ENCODE data around the gene TBX6. TPM values are rescaled to one million over a fixed set of nuclear protein-coding genes. Genes with fewer than 3 reads are reported as not detected.
"Not testable (repeated sequence)": the region's sequence is repeated elsewhere in the genome, so short reads cannot be mapped to it uniquely, and the experiment has no call there.

Gene TBX6, protein sequence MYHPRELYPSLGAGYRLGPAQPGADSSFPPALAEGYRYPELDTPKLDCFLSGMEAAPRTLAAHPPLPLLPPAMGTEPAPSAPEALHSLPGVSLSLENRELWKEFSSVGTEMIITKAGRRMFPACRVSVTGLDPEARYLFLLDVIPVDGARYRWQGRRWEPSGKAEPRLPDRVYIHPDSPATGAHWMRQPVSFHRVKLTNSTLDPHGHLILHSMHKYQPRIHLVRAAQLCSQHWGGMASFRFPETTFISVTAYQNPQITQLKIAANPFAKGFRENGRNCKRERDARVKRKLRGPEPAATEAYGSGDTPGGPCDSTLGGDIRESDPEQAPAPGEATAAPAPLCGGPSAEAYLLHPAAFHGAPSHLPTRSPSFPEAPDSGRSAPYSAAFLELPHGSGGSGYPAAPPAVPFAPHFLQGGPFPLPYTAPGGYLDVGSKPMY
- polyA plus RNA-seq (ENCODE audit: insufficient read length), result 0.77 TPM

DNA sequence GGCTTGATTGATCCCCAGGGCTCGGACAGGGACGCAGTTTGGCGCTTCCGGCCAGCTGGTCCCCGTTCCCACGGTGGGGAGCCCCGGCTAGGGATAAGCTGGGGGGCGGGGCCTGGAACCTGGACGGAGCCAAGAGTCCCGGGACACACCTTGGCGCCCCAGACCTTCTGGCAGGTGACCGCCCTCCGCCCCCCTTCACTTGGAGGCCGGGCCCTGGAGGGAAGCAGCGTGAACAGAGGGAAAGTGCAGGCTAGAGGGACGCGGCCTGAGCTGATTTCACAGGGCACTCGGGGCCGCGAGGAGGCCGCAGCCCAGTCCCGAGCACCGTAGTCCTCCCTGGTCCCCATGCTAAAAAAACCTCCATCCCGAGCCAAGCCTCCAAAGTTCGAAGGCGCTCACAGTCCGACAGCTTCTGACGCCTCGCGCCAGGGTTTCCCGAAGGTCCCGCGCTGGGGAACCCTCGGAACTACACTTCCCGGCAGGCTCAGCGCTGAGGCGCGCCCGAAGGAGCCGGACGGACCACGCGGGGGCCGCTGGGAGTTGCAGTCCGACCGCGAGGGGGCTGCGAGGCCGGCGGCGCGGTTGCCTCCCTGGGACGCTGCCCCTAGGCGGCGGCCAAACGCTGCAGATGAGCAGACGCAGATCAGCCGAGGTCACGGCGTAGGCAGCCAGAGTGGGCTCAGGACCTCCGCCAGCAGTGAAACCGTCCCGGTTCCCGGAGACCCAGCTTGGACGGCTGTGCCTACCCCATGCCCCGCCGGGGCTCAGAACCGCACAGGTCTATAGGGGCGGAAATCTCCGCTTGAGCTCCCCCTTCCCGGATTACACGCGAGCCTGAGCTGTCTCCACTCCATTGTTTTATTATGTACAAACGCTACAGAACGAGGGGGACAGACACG is at the start of gene TBX6:
Gene TBX6 (minus strand): TSS at position 451 of the 899 bp plus-strand sequence. CDS start 731 bp downstream, outside the sequence.
- DNase-seq, result peak; percentile 94

DNA sequence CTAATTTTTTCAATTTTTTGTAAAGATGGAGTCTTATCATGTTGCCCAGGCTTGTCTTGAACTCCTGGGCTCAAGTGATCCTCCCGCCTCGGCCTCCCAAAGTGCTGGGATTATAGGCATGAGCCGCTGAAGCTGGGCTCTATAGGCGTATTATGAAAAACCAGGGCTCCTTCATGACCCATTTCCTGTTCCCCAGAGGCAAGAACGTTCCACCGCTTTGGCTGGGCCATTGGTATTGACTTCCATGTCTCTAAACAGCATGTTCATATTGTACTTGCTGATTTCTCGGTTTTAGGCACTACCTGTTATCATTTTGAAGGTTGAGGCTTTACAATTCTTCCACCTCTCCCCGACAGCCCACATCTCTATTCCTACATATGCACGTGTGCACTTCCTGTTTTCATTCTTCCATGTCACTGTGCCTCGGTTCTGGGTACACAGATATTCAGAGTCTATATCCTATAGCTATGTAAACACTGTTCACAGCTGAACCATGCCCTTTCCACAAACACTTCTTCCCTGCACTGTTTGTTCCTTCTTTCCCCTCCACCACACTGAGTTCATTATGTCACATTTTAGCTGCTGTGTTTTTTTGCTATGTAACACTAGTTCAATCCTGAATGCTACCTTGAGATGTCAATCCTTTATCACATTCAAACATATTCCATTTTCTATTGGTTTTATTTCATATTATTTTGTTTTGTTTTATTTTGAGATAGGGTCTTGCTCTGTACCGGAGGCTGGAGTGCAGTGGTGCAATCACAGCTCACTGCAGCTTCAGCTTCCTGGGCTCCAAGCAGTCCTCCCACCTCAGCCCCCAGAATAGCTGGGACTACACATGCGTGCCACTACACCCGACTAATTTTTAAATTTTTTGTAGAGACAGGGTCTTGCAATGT is 48.1 kb upstream of the TBX6 start:
- DNase-seq, result no peak

DNA sequence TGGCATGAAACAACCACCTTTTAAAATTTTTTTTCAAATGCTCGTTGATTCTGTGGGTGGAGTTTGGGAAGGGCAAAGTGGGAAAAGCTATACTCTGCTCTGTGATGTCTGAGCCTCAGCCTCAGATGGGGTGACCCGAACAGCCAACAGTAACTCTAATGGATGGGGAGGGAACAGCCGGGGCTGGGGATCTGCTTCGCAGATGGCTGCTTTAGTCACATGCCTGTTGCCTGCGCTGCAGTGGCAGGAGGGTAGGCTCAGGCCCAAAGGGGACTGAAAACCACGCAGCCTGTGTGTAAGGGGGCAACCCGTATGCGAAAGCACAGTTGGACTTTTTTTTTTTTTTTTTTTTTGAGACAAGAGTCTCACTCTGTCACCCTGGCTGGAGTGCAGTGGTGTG is 46.2 kb upstream of the TBX6 start:
- DNase-seq, result no peak

DNA sequence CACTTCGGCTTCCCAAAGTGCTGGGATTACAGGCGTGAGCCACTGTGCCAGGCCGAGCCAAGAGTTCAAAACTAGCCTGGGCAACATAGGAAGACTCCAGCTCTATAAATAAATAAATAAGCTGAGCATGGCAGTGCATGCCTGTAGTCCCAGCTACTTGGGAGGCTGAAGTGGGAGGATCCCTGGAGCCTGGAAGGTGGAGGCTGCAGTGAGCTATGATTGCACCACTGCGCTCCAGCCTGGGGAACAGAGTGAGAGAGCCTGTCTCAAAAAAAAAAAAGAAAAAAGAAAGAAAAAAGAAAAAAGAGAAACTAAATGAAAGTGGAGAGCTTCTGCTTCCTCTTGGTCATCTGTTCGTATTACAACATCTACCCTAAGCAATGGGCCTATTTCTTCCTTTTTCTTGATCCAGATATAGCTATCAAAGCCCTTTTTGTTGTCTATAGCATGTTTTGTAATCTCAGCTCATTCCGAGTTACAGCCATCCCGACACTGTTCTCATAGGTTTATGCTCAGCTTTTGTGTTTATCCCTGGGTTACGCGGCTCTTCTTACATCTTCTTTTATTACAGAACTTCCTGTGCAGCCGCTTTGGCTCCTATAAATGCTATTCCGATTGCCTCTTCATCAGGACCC is 45.4 kb upstream of the TBX6 start:
- DNase-seq, result no peak

DNA sequence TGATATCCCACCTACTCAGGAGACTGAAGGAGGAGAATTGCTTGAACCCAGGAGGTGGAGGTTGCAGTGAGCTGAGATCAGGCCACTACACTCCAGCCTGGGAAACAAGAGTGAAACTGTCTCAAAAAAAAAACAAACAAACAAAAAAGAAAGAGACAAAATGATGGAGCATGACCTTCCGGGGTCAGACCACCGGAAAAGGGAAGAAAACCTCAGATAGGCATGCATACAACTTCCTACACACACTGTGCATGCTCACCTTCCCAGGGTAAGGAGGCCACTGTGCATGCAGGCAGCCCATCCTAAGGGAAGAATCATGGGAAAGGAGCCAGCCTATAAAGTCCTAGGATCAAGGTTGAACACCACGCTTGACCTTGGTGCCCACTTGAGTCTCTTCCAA is 40.9 kb upstream of the TBX6 start:
- no peak for DNase-seq

DNA sequence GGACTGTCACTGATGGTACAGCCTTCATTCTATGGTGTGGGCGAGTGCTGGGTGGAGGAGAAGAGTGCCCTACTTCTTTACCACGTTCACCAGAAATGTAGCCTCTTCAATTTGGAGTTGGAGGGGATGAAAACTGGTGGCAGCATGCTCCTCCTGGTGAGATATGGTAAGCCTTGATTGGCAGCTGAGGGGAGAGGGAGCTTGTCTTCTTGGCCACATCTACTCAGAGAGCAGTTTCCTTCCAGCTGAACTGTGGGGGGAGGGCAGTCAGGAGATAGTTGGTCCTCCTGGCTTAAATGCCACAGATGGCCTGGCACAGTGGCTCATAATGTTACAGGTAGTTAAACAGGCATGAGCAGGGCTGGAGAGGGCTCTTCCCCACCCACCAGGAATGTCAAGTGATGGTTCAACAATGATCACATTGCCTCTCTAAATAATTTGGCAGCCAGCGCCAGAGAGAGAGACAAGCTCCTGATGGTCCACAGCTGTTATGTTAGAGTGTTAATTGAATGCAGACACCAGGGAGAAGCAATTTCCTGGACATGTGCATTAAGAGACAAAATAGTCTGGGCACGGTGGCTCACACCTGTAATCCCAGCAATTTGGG is 40.2 kb upstream of the TBX6 start:
- no peak for DNase-seq

DNA sequence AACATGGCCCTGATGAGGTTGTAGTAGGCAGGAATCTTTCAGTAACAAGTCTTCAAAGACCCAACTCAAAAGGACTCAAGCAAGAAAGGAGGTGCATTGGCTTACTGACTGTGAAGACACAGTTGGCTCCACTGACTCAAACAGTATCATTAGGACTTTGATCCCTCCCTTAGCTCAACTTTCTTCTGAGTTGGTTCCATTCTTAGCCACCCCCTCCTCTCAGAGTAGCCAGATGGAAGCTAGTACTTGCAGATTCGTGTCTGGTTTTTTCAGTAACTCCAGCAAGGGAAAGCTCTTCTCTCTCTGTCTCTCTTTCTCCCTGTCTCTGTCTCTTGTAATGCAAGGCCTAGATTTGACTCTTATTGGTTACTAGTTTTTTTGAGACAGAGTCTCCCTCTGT is 36.3 kb upstream of the TBX6 start:
- no peak for DNase-seq

DNA sequence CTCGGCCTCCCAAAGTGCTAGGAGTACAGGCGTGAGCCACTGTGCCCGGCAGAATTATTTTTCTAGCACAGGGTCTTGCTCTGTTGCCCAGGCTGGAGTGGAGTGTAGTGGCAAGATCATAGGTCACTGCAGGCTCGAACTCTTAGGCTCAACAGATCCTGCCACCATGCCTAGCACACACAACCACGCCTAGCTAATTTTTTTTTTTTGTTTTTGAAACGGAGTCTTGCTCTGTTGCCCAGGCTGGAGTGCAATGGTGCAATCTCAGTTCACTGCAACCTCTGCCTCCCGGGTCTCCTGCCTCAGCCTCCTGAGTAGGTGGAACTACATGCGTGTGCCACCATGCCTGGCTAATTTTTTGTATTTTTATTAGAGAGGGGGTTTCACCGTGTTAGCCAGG is 34.0 kb upstream of the TBX6 start:
- DNase-seq, result not testable (repeated sequence)

DNA sequence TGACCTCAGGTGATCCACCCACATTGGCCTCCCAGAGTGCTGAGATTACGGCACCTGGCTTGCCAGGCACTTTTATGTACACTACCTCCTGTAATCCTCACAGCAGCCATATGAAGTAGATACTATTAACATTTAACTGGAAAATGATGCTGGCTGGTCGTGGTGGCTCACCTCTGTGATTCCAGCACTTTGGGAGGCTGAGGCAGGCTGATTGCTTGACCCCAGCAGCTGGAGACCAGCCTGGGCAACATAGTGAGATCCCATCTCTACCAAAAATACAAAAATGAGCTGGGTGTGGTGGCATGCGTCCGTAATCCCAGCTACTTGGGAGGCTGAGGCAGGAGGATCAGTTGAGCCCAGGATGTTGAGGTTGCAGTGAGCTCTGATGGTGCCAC is 33.3 kb upstream of the TBX6 start:
- DNase-seq, result no peak

DNA sequence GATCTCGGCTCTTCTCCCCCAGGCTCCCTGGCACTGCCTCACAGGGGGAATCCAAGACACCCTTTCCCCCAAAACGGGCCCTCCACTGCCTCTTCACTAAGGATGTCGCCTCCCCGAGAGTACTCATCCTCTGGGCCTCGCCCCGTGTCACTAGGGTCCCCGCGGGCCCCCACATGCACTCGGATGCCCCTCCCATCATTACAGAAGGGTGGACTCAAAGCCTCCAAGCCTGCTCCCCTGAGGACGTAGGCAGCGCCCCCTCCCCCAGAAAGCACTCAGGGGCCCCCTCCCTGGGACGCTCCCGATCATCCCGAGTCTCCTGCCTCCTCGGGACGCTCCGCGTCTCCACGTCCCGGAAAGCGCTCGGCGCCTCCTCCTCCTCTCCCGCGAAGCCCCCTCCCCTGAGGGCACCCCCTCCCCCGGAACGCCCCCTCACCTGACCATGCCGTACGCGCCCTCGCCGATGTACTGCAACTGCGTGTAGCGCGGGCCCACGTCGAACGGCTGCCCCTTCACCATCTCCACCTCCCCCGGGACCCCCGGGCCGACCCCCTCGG is 31.0 kb upstream of the TBX6 start:
- DNase-seq, result no peak

DNA sequence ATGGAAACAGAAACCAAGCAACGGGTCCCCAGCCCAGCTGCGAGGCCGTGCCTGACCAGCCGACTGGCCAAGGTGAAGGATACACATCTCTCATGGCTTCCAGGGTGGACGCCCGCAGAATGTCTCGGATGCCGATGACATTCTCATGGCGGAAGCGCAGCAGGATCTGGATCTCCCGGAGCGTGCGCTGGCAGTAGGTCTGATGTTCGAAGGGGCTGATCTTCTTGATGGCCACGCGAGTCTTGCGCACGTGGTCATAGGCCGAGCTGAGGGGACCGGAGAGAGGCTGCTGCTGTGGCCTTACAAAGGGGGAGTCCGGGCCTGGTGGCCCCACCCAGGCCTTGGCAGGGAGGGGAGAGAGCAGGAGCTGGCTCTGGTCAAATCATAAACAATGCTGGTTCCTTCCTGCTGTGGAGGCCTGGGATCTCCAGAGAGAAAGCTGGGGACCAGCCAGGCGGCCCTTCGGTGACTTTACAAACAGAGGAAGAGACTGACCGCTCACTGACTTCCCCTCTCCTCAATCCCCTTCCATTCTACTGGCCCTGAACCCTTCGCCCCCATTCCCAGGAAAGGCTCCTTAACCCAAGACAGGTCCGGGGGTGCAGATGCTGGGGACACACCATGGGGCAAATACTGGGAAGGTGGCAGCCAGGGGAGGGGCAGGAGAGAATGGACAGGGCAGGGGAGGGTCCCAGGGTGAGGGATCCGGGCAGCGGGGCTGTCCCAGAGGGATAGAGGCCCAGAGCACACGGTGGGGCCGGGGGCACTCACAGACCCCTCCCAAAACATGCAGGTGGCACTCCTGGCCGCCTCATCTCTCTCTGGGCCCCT is 30.2 kb upstream of the TBX6 start:
- peak; percentile 65 for DNase-seq

DNA sequence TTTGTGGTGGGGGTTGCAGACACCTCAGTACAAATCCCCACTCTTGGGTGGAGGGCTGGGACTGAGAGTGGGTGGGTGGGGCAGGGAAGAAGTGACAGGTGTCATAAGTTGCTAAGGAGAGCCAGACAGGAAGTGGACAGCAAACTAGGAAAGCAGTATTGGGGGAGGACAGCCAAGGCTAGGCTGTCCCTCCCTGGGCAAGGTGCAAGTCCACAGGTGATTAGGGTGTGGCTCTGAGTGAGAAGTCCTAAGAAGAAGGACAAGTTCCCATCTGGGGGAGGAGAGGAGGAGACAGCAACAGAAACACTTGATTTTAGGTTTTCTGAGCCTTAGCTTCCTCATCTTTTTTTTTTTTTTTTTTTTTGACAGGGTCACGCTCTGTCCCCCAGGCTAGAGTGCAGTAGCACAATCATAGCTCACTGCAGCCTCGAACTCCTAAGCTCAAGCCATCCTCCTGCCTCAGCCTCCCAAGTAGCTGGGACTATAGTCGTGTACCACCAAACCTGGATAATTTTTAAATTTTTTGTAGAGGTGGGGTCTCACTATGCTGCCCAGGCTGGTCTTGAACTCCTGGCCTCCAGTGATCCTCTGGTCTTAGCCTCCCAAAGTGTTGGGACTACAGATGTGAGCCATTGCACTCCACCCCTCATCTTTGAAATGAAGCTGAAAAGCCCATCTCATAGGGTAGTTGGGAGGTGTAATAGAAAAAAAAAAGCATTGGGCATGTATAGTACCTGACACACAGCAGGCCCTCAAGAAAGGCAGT is 28.8 kb upstream of the TBX6 start:
- DNase-seq, result no peak

DNA sequence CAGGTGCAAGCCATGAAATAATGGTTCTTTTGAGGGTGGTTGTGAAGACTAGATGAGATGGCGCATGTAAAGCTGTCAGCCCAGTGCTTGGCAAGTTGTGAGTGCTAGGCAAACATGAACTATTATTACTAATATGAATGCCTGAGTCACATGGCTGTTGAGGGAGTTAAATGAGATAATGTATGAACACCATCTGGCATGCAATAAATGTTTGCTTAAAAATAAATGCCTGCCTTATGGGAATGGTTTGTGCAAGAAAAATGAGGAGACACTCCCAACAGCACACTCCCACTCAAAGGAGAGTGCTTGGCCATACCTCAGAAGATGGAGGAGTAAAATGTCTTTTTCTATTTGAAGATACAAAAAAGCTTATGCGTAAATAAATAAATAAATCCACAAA is 27.7 kb upstream of the TBX6 start:
- no peak for DNase-seq

DNA sequence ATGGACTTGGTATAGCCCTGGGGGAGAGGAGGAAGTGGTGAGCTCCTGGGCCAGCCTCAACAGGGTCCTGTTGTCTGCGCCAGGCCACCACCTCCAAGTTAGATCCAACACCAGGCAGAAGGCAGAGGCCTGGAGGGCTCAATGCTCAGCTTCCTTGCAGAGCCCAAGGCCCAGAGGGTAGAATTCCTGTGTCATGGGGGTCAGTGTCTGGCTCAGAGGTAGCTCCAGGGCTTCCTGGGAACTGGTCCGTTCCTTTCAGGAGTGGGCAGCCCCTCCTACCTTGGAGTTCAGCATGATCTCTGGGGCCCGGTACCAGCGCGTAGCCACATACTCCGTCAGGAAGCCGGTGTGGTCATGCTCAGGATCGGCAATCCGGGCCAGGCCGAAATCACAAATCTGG is 26.0 kb upstream of the TBX6 start:
- DNase-seq, result no peak

DNA sequence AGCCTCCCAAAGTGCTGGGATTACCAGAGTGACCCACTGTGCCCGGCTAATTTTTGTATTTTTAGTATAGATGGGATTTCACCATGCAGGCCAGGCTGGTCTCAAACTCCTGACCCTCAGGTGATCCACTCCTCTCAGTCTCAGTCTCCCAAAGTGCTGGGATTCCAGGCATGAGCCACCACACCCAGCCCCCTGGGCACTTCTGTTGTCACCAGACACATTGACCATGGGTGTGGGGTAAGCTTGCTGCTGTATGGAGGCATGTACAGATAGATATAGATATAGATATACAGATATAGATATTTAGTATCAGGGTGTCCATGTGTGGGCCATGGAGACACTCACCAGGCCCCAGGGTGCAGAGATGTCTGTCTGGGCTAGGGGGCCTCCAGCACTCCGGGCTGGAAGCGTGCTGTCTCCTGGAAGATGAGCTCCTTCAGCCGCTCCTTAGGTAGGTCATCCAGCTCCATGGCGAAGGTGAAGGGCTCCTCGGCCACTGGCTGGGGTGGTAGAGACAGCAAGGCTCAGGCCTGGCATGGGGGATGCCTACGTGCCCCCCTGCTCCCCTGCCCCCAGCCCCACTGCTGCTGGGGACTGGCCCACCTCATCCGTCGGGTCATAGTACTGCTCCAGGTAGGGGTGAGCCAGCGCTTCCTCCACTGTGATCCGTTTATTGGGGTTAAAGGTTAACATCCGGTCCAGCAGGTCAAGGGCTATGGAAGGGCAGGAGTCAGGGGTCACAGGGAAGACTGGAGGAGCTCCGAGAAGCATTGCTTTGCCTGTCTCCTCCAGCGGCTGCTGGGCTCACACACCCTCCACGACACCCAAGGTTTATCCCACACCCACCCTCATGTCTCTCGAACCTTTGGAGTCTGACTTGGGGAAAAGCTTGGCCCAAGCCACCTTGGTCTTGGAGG is 24.8 kb upstream of the TBX6 start:
- DNase-seq, result no peak

DNA sequence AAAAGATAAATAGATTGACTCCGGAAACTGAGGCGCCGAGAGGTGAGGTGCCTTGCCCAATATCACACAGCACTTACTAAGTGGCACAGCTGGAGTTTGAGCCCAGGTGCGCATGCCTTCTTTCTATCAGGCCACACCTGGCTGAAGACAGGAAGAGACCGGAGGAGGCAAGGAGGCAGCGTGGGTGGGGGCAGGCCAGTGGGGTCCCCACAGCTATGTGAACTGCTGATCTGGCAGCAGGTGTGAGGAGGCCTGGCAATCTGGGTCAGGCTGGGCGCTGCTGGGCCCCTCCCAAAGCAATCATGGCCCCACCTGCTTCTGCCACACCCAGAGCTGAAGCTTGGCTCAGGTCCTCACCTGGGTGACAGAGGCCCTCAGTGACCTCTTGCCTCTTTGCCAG is 23.5 kb upstream of the TBX6 start:
- no peak for DNase-seq

DNA sequence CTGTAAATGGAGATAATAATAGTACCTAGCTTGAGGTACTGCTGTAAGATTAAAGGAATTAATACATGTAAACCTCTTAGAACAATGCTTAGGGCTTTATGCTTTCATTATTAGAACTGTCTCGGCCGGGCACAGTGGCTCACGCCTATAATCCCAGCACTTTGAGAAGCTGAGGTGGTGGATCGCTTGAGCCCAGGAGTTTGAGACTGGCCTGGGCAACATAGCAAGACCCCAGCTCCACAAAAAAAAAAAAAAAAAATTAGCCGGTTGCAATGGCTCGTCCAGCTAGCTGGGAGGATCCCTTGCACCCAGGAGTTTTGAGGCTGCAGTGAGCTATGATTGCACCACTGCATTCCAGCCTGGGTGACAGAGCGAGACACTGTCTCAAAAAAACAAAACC is 23.1 kb upstream of the TBX6 start:
- DNase-seq, result not testable (repeated sequence)

DNA sequence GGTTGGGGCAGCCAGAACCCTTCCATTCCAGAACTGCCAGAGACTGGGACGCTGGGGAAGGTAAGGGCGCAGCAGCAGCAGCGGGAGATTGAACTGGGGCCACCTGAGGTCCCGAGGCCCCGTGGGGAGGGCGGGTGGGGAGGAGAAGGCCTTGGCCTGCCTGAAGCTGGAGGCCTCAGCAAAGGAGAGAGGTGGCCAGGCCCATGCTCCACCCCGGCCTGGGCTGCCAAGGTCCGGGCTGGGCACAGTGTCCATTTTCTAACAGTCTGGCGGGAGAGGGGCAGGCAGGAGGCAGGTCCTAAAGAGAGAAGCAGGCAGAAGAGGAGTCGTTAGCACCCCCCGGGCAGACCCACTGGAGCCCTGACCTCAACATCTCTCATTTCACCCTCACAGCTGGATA is 22.7 kb upstream of the TBX6 start:
- no peak for DNase-seq
